ENCODE results near the gene SIMC1. TPM values are rescaled to one million over a fixed set of nuclear protein-coding genes. Genes with fewer than 3 reads are reported as not detected.

SIMC1 gene
- total RNA-seq, 1 experiment from 2014 or later, result 17.7 TPM

DNA sequence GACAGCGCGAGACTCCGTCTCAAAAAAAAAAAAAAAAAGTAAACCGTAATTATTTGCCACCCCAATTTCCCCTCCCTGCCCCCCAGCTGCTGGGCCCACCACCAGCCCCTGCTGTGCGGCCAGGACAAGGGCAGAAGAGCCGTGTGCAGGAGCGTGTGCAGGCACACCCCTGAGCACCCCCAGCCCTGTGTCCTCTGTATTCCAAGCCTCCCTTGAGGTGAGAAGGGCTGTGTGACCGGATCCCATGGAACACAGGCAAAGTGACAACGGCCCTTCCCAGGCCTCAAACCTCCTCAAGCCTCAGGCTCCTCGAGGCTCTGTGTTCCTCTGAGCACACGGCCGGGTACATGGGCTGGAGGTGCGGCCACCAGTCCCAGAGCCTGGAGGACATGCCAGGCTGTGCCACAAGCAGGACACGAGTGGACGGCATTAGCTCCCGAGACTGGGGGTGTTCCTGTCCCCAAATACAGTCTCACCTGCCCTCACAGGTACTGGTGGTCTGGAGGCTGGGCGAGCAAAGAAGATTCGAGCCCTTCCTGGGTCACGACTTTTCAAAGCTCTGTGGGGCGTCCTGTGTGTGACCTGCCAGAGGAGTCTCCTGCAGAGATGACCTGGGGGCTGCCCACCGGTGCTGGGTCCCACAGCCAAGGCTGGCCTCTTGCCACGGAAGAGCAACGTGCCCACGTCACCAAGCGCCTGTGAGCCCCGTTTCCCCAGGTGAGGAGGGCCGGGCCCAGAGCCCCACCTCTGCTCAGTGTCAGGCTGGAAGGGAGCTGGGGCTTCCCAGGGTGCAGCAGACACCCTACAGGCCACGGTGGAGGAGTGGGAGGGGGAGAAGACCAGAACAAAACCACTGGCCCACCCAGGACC, 47.1 kb upstream of the SIMC1 start:
- Histone ChIP-seq H3K56ac (ENCODE audit: insufficient read length, low read depth, low read length) (no peak overlapping the region), H3K23me2 (ENCODE audit: insufficient read length, low read depth, low read length, poor library complexity, severe bottlenecking) (no peaks in the 10 kb centered on the region), H3K14ac (ENCODE audit: insufficient read depth, low read length) (no peak overlapping the region), H2BK120ac (ENCODE audit: low read depth, low read length, poor library complexity, severe bottlenecking) (no peak overlapping the region), H3K27me3 (ENCODE audit: insufficient read depth, low read length) (no peaks in the 10 kb centered on the region; the same call in 1 of the 2 replicates), H3K27ac (ENCODE audit: insufficient read length, low read depth, low read length) (no peak overlapping the region), H4K5ac (ENCODE audit: insufficient read length, low read depth, low read length) (no peak overlapping the region), H3K18ac (ENCODE audit: insufficient read length, low read depth, low read length) (no peak overlapping the region), H3K9ac (ENCODE audit: extremely low read depth, insufficient read length, low read length) (no peak overlapping the region), H3K79me1 (ENCODE audit: insufficient read depth, low read depth, low read length, poor library complexity, severe bottlenecking) (no peaks in the 10 kb centered on the region), H3K4me1 (ENCODE audit: insufficient read depth, low read length) (no peaks in the 10 kb centered on the region), H2BK15ac (ENCODE audit: low read depth, low read length) (no peak overlapping the region), H3K9me3 (ENCODE audit: control insufficient read depth, low read depth, low read length) (no peaks in the 10 kb centered on the region), H3K4me2 (ENCODE audit: insufficient read depth, insufficient read length, low read length) (no peak overlapping the region), H2BK12ac (ENCODE audit: insufficient read length, low read depth, low read length) (no peak overlapping the region), H2BK20ac (ENCODE audit: low read depth, low read length, poor library complexity, severe bottlenecking) (no peak overlapping the region), H4K91ac (ENCODE audit: insufficient read length, low read depth, low read length) (no peak overlapping the region), H3K23ac (ENCODE audit: insufficient read length, low read depth, low read length) (no peak overlapping the region), H3K4ac (ENCODE audit: low read depth, low read length) (no peak overlapping the region), H3T11ph (ENCODE audit: low read length) (no peak overlapping the region), H4K20me1 (ENCODE audit: control insufficient read depth, insufficient read depth, insufficient read length) (no peaks in the 10 kb centered on the region), H2AK5ac (ENCODE audit: insufficient read length, low read length) (no peak overlapping the region), H2AFZ (ENCODE audit: low read length) (no peak overlapping the region), H3K79me2 (ENCODE audit: insufficient read depth, low read length) (no peaks in the 10 kb centered on the region), H2BK5ac (ENCODE audit: insufficient read length, low read length) (no peak overlapping the region), H4K8ac (replicated peaks; ENCODE audit: insufficient read length, low read depth, low read length) (no peak overlapping the region)
- TF ChIP-seq, protein P1, sequence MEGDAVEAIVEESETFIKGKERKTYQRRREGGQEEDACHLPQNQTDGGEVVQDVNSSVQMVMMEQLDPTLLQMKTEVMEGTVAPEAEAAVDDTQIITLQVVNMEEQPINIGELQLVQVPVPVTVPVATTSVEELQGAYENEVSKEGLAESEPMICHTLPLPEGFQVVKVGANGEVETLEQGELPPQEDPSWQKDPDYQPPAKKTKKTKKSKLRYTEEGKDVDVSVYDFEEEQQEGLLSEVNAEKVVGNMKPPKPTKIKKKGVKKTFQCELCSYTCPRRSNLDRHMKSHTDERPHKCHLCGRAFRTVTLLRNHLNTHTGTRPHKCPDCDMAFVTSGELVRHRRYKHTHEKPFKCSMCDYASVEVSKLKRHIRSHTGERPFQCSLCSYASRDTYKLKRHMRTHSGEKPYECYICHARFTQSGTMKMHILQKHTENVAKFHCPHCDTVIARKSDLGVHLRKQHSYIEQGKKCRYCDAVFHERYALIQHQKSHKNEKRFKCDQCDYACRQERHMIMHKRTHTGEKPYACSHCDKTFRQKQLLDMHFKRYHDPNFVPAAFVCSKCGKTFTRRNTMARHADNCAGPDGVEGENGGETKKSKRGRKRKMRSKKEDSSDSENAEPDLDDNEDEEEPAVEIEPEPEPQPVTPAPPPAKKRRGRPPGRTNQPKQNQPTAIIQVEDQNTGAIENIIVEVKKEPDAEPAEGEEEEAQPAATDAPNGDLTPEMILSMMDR (conservative IDR thresholded peaks at IDR 0.05), result no peak
- Mint-ChIP-seq H3K9me3 (no peaks in the 10 kb centered on the region), H3K4me1 (peaks cover 2 to 5% of the 10 kb centered on the region in 2 experiments; a peak in 2 of 4 replicates), H3K4me3 (no peak overlapping the region), H3K27ac (no peak overlapping the region), H3K27me3 (ENCODE audit: low read depth) (peaks cover 55% of the 10 kb centered on the region), H3K36me3 (ENCODE audit: insufficient read depth in 1 of 3, low read depth in 3 of 3) (no peaks in the 10 kb centered on the region)
- no CpG with 5 or more reads among the region's 28 CpGs for WGBS (ENCODE audit: extremely low coverage, insufficient read length, low lambda C conversion rate)
- DNase-seq, result no peak
